Right lobe of liver (tissue), 6 donors: ENCODE results near the gene PTPRN2. TPM values are rescaled to one million over a fixed set of nuclear protein-coding genes. Genes with fewer than 3 reads are reported as not detected.
"Not testable (repeated sequence)": the region's sequence is repeated elsewhere in the genome, so short reads cannot be mapped to it uniquely, and the experiment has no call there.

Experiments used
- ATAC-seq, 4 donors: fragments of 200-7000 bp; cut with Tn5 transposase; one replicate each; pipeline ENCODE4 v1.9.1; 2020; ENCODE audit warnings: mild to moderate bottlenecking in 4 of 4, moderate library complexity in 4 of 4
- DNase-seq, 3 donors: peaks; one replicate each; pipeline ENCODE4 v3.0.0-alpha.2; 2020
- H3K27ac ChIP-seq, 3 donors: fragments of 200-600 bp; one replicate each; pipeline ENCODE4 v1.8.0; 2022
- H3K27me3 ChIP-seq, 2 donors: fragments of 200-600 bp; one replicate each; pipeline ENCODE4 v1.8.0; 2022
- H3K36me3 ChIP-seq, 4 donors: fragments of 200-600 bp; sonication (generic) in 1 of 4; one replicate each; pipeline versions ENCODE4 v1.5.1 to v1.8.0; 2017 to 2022; ENCODE audit warnings: control low read depth in 1 of 4
- H3K4me1 ChIP-seq, 4 donors: fragments of 200-600 bp; sonication (generic) in 1 of 4; one replicate each; pipeline versions ENCODE4 v1.5.1 to v1.8.0; 2017 to 2022; ENCODE audit warnings: control low read depth in 1 of 4
- H3K4me3 ChIP-seq, 3 donors: fragments of 200-600 bp; one replicate each; pipeline ENCODE4 v1.8.0; 2022
- H3K9me3 ChIP-seq, 4 donors: fragments of 200-600 bp; sonication (generic) in 1 of 4; one replicate each; pipeline versions ENCODE4 v1.5.1 to v1.8.0; 2017 to 2022; ENCODE audit warnings: control low read depth in 1 of 4
- POLR2A ChIP-seq: fragments of 450-650 bp; IDR thresholded peaks from one replicate; pipeline ENCODE4 v1.6.1; 2017; ENCODE audit warnings: antibody characterized with exemption, mild to moderate bottlenecking
- WGBS: methylation state at CpG from one replicate; pipeline ENCODE4 v1.1.6; 2018; ENCODE audit warnings: low coverage, low lambda C conversion rate; ENCODE audit not compliant: insufficient coverage; ENCODE audit errors: missing lambda C conversion rate; 5-methylcytosine and 5-hydroxymethylcytosine counted together
- intact Hi-C, 2 donors: fragments of 100-400 bp; cut with DNase I; formaldehyde crosslinking; loops; one replicate each; pipeline versions ENCODE4 v1.11.2 to v1.14.1; 2022
- total RNA-seq, 6 experiments: library from RNA; depleted of rRNA in 2 of 6; stranded (reverse); fragments of >200 nt in 2 of 6; fragmentation: NEBNext Ultra II Directional in 3 of 6; extraction: Animal tissue kit (Norgen Biotek cat#: 25700) in 3 of 6; gene quantifications; one replicate each; pipeline versions ENCODE4 v1.1.0 to v1.2.4, GENCODE V29; 2016 to 2023
- TF ChIP-seq, protein P1 (sequence below), 4 donors: fragments of 200-600 bp in 3 of 4; fragments of 450-650 bp in 1 of 4; IDR thresholded peaks; one replicate each; pipeline versions ENCODE4 v1.5.1 to v1.8.0; 2016 to 2022; ENCODE audit warnings: antibody characterized with exemption in 4 of 4, mild to moderate bottlenecking in 2 of 4
- donor health status: DM: no; HTN: yes; CAD: no.
- donor health status: DM: no; HTN: no; CAD: no.
- donor health status: DM: no; HTN: no; CAD: no.
- donor health status: DM: no; HTN: yes; CAD: no.
- donor health status: DM: no; HTN: yes; CAD: no.

Gene PTPRN2
- total RNA-seq, 6 experiments from 2014 or later, result 0.15 to 0.87 (median 0.67) TPM

- H3K4me3 ChIP-seq, result no peak overlapping the region
- TF ChIP-seq POLR2A, result no peak
- TF ChIP-seq, protein P1, sequence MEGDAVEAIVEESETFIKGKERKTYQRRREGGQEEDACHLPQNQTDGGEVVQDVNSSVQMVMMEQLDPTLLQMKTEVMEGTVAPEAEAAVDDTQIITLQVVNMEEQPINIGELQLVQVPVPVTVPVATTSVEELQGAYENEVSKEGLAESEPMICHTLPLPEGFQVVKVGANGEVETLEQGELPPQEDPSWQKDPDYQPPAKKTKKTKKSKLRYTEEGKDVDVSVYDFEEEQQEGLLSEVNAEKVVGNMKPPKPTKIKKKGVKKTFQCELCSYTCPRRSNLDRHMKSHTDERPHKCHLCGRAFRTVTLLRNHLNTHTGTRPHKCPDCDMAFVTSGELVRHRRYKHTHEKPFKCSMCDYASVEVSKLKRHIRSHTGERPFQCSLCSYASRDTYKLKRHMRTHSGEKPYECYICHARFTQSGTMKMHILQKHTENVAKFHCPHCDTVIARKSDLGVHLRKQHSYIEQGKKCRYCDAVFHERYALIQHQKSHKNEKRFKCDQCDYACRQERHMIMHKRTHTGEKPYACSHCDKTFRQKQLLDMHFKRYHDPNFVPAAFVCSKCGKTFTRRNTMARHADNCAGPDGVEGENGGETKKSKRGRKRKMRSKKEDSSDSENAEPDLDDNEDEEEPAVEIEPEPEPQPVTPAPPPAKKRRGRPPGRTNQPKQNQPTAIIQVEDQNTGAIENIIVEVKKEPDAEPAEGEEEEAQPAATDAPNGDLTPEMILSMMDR (IDR thresholded peaks at IDR 0.05), result no peak
- H3K4me1 ChIP-seq, result no peaks in the 10 kb centered on the region
- DNase-seq (no peak), ATAC-seq (no peak)
- no peaks in the 10 kb centered on the region for H3K36me3 ChIP-seq
- no peak overlapping the region for H3K27ac ChIP-seq
- H3K9me3 ChIP-seq, result no peaks in the 10 kb centered on the region
- no peaks in the 10 kb centered on the region for H3K27me3 ChIP-seq
- 50% methylated on average over 2 of the region's 7 CpGs for WGBS
- intact Hi-C loops, result no loop called here
These were observed 290.9 kb downstream of the PTPRN2 start for GRCh38 chr7:158296798-158297104.

DNA sequence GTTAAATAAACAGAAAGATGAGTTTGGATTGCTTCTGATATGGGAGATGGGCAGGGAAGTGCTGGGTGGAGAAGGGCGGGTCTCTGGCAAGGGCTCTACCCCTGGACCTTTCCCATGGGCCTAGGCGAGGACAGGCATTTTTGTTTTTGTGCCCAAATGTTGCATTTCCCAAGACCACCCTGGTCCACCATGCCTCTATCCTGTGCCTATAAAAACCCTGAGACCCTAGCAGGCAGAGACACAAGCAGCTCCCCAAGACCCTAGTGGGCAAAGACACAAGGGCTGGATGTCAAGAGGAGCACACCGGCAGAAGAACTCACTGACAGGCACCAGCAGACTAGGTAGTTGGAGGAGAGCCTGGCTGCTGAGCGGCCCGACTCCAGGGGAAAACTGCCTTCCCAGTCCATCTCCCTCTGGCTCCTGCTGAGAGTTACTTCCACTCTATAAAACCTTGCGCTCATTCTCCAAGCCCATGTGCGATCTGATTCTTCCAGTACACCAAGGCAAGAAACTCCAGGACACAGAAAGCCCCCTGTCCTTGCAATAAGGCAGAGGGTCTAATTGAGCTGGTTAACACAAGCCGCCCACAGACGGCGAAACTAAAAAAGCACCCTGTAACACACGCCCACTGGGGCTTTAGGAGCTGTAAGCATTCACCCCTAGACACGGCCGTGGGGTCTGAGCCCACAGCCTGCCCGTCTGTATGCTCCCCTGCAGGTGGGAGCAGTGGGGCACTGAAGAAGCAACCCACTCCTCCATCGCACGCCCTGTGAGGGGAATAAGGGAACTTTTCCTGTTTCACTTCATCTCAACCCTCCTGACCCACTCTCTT lies 291.4 kb downstream of the PTPRN2 start:
- intact Hi-C loops, result no loop called here
- H3K4me1 ChIP-seq, result no peaks in the 10 kb centered on the region
- no peak for TF ChIP-seq POLR2A
- TF ChIP-seq, protein P1 (IDR thresholded peaks at IDR 0.05), result no peak
- H3K36me3 ChIP-seq, result no peaks in the 10 kb centered on the region
- no peak overlapping the region for H3K4me3 ChIP-seq
- no peak overlapping the region for H3K27ac ChIP-seq
- H3K9me3 ChIP-seq, result no peaks in the 10 kb centered on the region
- ATAC-seq, result no peak
- DNase-seq, result no peak
- WGBS, result 70% methylated on average over 5 of the region's 16 CpGs
- H3K27me3 ChIP-seq, result no peaks in the 10 kb centered on the region

DNA sequence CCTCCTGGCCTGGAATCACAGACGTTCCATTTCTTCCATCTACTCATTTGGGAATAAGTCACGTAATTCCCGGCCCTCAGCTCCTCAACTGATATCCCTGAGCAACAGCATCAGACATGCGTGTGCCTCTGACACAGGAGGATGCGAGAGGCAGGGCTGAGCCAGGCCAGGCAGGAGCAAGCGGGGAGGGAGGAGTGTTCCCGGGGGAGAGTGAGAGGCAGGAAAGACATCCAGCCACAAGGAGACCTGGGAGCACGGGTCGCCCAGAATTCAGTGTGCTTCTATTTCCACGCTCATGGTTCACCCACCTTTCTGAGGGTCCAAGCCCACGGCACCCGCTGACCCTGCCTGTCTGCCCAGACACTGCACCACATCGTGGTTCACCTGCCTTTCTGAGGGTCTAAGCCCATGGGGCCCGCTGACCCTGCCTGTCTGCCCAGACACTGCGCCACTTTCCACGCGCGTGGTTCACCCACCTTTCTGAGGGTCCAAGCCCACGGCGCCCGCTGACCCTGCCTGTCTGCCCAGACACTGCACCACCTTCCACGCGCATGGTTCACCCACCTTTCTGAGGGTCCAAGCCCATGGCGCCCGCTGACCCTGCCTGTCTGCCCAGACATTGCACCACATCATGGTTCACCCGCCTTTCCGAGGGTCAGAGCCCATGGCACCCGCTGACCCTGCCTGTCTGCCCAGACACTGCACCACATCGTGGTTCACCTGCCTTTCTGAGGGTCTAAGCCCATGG lies 293.0 kb downstream of the PTPRN2 start:
- H3K36me3 ChIP-seq, intact Hi-C loops, H3K4me3 ChIP-seq, H3K27ac ChIP-seq, H3K4me1 ChIP-seq, H3K9me3 ChIP-seq, H3K27me3 ChIP-seq, ATAC-seq, DNase-seq: not testable (repeated sequence)
- 77% methylated on average over 9 of the region's 29 CpGs for WGBS

GRCh38 chr7:158292948-158293347 lies 294.7 kb downstream of the PTPRN2 start:
- Histone ChIP-seq H3K27me3 (no peaks in the 10 kb centered on the region), H3K27ac (no peak overlapping the region), H3K9me3 (no peaks in the 10 kb centered on the region), H3K36me3 (no peaks in the 10 kb centered on the region), H3K4me3 (no peak overlapping the region), H3K4me1 (no peaks in the 10 kb centered on the region)
- intact Hi-C loops, result no loop called here
- TF ChIP-seq, protein P1 (IDR thresholded peaks at IDR 0.05), result no peak
- no peak for TF ChIP-seq POLR2A
- DNase-seq (no peak), ATAC-seq (no peak)
- WGBS, result 73% methylated on average over 5 of the region's 5 CpGs

GRCh38 chr7:158291998-158292397 lies 295.6 kb downstream of the PTPRN2 start:
- no peak overlapping the region for H3K4me3 ChIP-seq
- intact Hi-C loops, result no loop called here
- H3K9me3 ChIP-seq, result no peaks in the 10 kb centered on the region
- WGBS, result 66% methylated on average over 4 of the region's 4 CpGs
- no peak for TF ChIP-seq POLR2A
- TF ChIP-seq, protein P1 (IDR thresholded peaks at IDR 0.05), result no peak
- ATAC-seq (no peak), DNase-seq (no peak)
- H3K4me1 ChIP-seq, result no peaks in the 10 kb centered on the region
- H3K27ac ChIP-seq, result no peak overlapping the region
- H3K27me3 ChIP-seq, result no peaks in the 10 kb centered on the region
- H3K36me3 ChIP-seq, result no peaks in the 10 kb centered on the region
